ENCODE data around the gene FBXO31. TPM values are rescaled to one million over a fixed set of nuclear protein-coding genes. Genes with fewer than 3 reads are reported as not detected.

FBXO31 gene
- total and polyA plus RNA-seq, 5 experiments from 2014 or later, result 15.4 to 52.7 (median 36.4) TPM

DNA sequence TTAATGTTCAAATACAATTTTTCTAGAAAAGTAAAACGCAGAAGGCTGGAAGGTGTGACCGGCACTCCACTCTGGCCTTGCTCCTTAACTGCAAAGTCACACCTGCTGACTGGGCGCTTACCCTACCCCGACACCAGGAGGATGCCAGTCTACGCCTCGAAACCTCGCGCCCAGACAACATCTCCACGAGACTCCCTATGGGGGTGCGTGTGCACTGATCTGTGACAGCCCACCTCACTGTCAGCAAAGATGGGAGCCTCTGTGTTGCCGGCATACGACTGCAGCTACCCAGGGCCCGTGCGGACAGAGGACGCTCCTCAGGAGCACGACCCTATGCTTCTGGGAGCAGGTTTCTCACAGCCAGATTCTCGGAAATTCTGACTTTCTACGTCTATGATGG lies 34.6 kb upstream of the FBXO31 start:
- no peak overlapping the region for H3K4me3 Mint-ChIP-seq
- H3K4me1 Mint-ChIP-seq, result peaks cover 0 to 2% (median 0%) of the 10 kb centered on the region in 4 donors
- H3K9me3 Mint-ChIP-seq, result no peaks in the 10 kb centered on the region
- POLR2A ChIA-PET, result no interaction called here
- ATAC-seq (no peak), DNase-seq (no peak)
- peak overlapping the region in 1 of 10 donors; percentile 74 for H3K27ac Mint-ChIP-seq
- H3K36me3 Mint-ChIP-seq, result peaks cover 5 to 75% (median 10%) of the 10 kb centered on the region in 3 donors
- H3K27me3 Mint-ChIP-seq, result no peaks in the 10 kb centered on the region

DNA sequence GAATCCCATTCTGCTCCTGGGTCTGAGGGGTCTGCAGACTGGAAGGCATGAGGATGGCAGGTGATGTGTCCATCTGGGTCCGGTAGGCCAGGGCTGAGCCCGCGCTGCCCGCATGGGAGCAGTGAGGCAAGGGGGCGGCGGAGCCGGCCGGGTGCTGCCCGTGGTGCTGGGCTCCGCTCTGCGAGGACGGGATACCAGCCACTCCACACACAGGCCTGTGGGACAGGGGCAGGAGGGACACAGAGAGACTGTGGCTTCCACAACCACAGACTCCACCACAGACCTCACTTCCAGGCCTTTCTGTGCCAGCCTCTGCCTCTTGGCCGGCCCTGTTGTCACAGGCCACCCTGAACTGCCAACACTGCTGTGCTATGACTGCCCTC lies 33.9 kb upstream of the FBXO31 start:
- Mint-ChIP-seq H3K27ac (no peak overlapping the region), H3K36me3 (peaks cover 5 to 73% (median 7%) of the 10 kb centered on the region in 3 donors), H3K9me3 (no peaks in the 10 kb centered on the region), H3K4me3 (no peak overlapping the region), H3K27me3 (no peaks in the 10 kb centered on the region), H3K4me1 (peaks cover 0 to 3% (median 0%) of the 10 kb centered on the region in 4 donors)
- DNase-seq (no peak), ATAC-seq (no peak)
- POLR2A ChIA-PET, result interaction anchor here (1.0 to 1.1 kb wide), 2 partner anchors 217 to 219 kb away, joined by 3 to 5 read pairs; no protein-coding TSS in a partner anchor

DNA sequence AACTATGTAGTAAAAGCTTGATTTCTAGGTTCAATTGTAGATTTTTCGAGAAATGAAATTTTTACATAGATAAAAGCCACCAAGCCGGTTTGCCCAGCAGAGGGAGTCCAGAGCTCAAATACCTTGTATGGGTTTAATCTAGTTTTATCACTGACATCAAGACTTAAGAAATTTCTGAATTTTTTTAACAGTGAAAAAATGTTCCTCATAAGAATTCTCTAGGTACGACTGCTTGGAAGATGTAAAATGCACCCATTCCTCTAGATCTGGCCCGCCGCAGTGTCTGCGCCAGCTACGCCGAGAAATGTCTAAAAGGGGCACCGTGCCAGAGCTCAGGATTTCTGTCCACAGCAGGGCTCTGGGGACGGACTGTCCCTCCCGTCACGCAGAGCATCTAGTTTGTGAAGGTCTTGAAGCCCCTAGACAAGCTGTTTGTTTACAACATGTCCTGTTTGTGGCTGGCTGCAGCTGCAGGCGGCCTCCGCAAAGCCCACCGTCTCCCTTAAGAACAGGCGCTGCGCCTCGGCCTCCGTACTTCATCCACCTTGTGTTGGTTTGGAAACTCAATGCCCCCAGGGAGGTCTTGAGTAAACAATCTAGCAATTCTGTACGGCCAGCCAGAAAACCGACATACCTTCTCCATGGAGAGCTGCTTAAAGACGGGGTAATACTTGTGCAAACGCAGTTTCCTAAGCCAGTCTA lies 33.4 kb upstream of the FBXO31 start:
- no peaks in the 10 kb centered on the region for H3K27me3 Mint-ChIP-seq
- H3K27ac Mint-ChIP-seq, result peak overlapping the region in 1 of 10 donors; percentile 22
- ATAC-seq (no peak), DNase-seq (peak in 7 of 10 donors; percentile 13 to 51 (median 33))
- H3K4me3 Mint-ChIP-seq, result no peak overlapping the region
- H3K4me1 Mint-ChIP-seq, result peaks cover 0 to 1% (median 0%) of the 10 kb centered on the region in 4 donors
- H3K9me3 Mint-ChIP-seq, result no peaks in the 10 kb centered on the region
- POLR2A ChIA-PET, result interaction anchor here (1.0 to 1.1 kb wide), 2 partner anchors 218 to 219 kb away, joined by 3 to 5 read pairs; no protein-coding TSS in a partner anchor
- peaks cover 3 to 73% (median 7%) of the 10 kb centered on the region in 3 donors for H3K36me3 Mint-ChIP-seq

DNA sequence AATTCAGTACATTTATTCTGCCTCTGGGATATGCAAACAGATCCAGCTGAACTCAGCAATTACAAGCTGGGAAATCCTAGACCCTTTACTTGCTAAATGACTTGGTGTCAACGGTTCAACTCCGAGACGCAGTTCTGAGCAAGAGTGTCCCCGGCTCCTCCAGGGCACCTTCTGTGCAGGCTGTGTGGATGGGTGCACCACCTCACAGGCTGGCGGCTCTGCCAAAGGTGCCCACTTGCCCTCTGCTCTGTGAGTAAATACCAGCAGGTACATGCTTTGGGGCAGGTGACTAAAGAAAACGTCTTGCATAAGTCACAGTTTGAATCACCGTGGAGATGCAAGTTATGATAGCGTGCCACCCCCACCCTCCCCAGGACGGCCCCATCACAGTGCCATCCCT lies 31.9 kb upstream of the FBXO31 start:
- Mint-ChIP-seq H3K36me3 (peaks cover 0 to 73% (median 9%) of the 10 kb centered on the region in 3 donors), H3K27ac (no peak overlapping the region), H3K4me3 (no peak overlapping the region), H3K27me3 (no peaks in the 10 kb centered on the region), H3K4me1 (peaks cover 0 to 3% (median 0%) of the 10 kb centered on the region in 4 donors), H3K9me3 (no peaks in the 10 kb centered on the region)
- ATAC-seq (no peak), DNase-seq (peak in 1 of 10 donors; percentile 40)
- POLR2A ChIA-PET, result no interaction called here

DNA sequence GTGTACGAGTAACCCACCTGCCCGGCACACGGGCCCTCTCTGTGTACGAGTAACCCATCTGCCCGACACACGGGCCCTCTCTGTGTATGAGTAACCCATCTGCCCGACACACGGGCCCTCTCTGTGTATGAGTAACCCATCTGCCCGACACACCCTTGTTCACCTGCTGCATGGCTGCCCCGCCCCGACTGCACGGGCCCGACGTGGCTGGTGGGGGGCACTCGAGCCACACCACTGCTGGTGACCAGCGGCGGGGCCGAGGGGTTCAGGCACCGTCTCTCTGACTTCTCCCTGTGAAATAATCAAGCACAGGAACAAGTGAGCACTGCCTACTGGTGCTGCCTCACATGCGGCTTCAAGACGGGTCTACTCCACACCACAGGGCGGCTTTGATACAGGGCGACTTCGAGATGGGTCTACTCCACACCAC lies 30.7 kb upstream of the FBXO31 start:
- Mint-ChIP-seq H3K27me3 (no peaks in the 10 kb centered on the region), H3K4me3 (no peak overlapping the region), H3K36me3 (peaks cover 0 to 75% (median 9%) of the 10 kb centered on the region in 3 donors), H3K4me1 (peaks cover 0 to 3% (median 0%) of the 10 kb centered on the region in 4 donors), H3K9me3 (no peaks in the 10 kb centered on the region), H3K27ac (peak overlapping the region in 1 of 10 donors; percentile 48)
- ATAC-seq (no peak), DNase-seq (peak in 1 of 10 donors; percentile 57)
- POLR2A ChIA-PET, result no interaction called here

DNA sequence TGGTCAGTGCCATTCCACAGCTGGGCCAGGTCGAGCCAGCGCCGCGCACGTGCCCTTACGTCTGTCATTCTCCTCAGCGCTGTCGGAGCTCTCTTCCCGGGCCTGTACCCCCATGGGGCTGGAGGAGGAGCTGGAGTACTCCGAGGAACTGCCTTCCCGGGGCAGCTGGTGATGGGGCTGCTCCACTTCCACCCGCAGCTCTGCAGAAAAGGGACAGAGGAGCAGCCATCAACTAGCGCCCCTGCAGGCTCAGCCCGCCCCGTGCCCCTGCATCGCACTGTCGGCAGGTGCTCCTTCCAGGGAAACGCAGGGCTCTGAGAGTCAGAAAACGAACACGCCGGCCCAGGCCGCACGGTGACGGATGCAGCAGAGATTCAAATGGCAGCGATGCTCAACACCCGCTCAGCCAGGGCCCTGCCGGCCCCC lies 29.4 kb upstream of the FBXO31 start:
- no peak for ATAC-seq
- DNase-seq, result peak in 1 of 10 donors; percentile 53
- no peaks in the 10 kb centered on the region for H3K9me3 Mint-ChIP-seq
- peaks cover 0 to 3% (median 0%) of the 10 kb centered on the region in 4 donors for H3K4me1 Mint-ChIP-seq
- POLR2A ChIA-PET, result interaction anchor here (0.5 to 0.8 kb wide), 2 partner anchors 29 to 80 kb away, joined by 3 to 4 read pairs; partner anchors contain the start of gene FBXO31
- no peak overlapping the region for H3K27ac Mint-ChIP-seq
- peaks cover 0 to 78% (median 9%) of the 10 kb centered on the region in 3 donors for H3K36me3 Mint-ChIP-seq
- no peaks in the 10 kb centered on the region for H3K27me3 Mint-ChIP-seq
- no peak overlapping the region for H3K4me3 Mint-ChIP-seq

DNA sequence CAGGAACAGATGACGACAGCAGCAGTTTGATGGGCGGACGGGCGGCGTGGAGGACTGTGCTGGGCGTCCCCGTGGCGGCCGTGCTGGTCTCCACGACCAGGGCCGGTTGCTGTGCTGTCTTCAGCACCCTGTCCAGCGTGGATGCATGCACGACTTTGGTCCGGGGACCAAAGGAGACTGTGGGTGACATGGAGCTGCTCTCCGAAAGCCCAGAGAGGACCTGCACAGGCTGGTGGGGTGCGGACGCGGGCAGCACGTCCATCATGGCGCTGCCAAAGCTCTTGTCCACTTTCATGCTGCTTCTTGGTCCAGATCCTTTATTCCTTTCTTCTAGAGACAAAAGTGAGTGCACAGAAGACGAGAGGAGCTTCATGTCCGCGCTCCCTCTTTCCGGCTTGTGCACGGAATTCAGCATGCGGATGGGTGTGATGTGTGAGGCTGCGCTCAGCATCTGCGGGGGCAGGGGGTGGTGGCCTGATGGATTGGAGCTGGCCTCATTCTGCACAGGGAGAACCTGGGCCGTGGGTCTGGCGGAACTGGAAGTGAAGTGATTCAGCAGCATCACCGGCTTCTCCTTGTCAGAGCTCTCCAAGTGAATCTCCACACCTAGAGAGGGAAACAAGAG lies 28.9 kb upstream of the FBXO31 start:
- DNase-seq (peak in 1 of 10 donors; percentile 36), ATAC-seq (no peak)
- Mint-ChIP-seq H3K9me3 (no peaks in the 10 kb centered on the region), H3K36me3 (peaks cover 0 to 78% (median 9%) of the 10 kb centered on the region in 3 donors), H3K27me3 (no peaks in the 10 kb centered on the region), H3K4me3 (no peak overlapping the region), H3K4me1 (peaks cover 0 to 3% (median 0%) of the 10 kb centered on the region in 4 donors), H3K27ac (no peak overlapping the region)
- POLR2A ChIA-PET, result interaction anchor here (0.5 to 0.8 kb wide), 2 partner anchors 28 to 80 kb away, joined by 3 to 4 read pairs; partner anchors contain the start of gene FBXO31

DNA sequence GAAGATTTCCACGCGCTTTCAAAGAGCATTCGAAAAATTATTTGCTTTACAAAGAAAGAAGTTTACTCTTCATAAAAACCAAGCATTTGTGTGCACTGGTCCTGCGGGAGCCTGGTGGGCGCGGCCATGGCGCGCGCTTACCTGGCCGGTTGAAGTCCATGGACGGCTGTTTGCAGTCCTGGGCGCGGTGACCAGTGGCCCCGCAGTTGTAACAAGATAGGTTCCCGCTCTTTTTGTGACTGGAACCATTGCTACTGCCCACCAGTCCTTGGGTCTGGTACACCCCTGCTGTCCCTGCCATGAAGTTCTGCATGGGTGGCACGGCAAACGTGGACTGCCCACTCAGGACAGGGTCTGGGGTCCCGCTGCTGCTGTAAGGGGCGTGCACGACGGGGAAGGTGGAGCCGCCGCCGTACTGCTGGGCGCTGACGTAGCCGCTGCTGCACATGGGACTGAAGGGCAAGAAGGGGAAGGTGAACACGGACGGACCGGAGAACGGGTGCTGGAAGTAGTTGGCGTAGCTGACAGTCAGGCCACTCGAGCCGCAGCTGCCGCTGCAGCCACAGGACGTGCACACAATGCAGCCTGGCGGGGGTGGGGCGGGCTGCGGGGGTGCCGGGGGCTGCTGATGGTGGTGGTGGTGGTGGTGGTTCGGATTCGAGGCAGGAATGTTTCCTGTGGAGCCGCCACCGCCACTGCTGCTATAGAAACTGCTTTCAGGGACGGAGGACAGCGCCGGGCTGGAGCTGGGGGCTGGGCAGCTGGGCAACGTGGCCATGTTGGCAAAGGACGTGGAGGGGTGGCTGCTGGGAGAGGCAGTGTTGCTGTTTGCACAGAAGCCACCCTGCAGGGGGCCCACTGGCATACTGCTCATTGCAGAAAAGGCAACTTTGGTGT lies 28.0 kb upstream of the FBXO31 start:
- no peak for ATAC-seq
- no peaks in the 10 kb centered on the region for H3K9me3 Mint-ChIP-seq
- H3K4me1 Mint-ChIP-seq, result peaks cover 0 to 3% (median 0%) of the 10 kb centered on the region in 4 donors
- peak overlapping the region in 1 of 10 donors; percentile 28 for H3K27ac Mint-ChIP-seq
- H3K27me3 Mint-ChIP-seq, result no peaks in the 10 kb centered on the region
- peak in 1 of 10 donors; percentile 36 for DNase-seq
- H3K36me3 Mint-ChIP-seq, result peaks cover 0 to 76% (median 10%) of the 10 kb centered on the region in 3 donors
- POLR2A ChIA-PET, result no interaction called here
- H3K4me3 Mint-ChIP-seq, result no peak overlapping the region

DNA sequence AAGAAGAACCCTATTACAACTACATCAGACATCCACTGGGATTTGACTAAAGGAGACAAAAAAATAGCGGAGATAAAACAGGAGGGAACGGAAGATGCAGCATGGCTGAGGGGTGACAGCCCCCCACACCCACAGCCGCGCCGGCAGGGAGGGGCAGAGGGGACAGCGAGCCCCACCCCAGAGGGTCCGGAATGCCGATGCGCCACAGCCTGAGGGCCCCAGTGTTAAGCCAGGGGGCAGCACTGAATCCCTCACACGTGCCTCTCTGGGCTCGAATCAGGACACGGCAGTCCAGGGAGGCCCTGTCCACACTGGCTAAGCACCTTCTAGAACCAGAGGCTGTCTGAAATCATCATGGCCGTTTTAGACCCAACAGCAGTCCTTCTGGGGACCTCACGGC lies 27.4 kb upstream of the FBXO31 start:
- POLR2A ChIA-PET, result no interaction called here
- H3K4me3 Mint-ChIP-seq, result peak overlapping the region in 1 of 10 donors; percentile 24

DNA sequence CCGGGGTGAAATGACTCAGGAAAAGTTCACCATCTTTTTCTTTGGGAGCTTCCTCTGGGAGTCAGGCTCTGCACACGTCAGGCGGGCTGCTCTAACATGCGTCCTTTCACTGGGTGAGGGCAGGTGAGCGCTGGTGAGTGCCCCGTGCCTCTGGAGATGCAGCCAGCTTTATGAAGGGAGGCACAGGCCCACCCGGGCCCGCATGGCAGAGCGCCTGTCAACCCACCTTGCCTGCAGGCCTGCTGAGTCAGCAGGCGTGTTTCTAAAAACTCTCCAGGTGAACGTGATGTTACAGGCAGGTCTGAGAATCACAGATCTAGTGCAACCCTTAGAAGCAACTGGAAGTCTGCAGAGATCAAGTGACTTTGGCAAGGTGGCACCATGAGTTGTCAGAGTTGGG lies 27.0 kb upstream of the FBXO31 start:
- POLR2A ChIA-PET, result no interaction called here
- peak overlapping the region in 1 of 10 donors; percentile 24 for H3K4me3 Mint-ChIP-seq
- peaks cover 0 to 3% (median 0%) of the 10 kb centered on the region in 4 donors for H3K4me1 Mint-ChIP-seq
- H3K9me3 Mint-ChIP-seq, result no peaks in the 10 kb centered on the region
- ATAC-seq, result no peak
- H3K36me3 Mint-ChIP-seq, result peaks cover 0 to 76% (median 14%) of the 10 kb centered on the region in 3 donors
- no peaks in the 10 kb centered on the region for H3K27me3 Mint-ChIP-seq
- H3K27ac Mint-ChIP-seq, result peak overlapping the region in 3 of 10 donors; percentile 47 to 59 (median 52)
- peak in 1 of 10 donors; percentile 26 for DNase-seq

More for the DNA sequence above, 27.4 kb upstream of the FBXO31 start:
- no peaks in the 10 kb centered on the region for H3K9me3 Mint-ChIP-seq
- ATAC-seq (no peak), DNase-seq (peak in 1 of 10 donors; percentile 28)
- H3K4me1 Mint-ChIP-seq, result peaks cover 0 to 3% (median 0%) of the 10 kb centered on the region in 4 donors
- H3K27ac Mint-ChIP-seq, result peak overlapping the region in 3 of 10 donors; percentile 47 to 59 (median 52)
- no peaks in the 10 kb centered on the region for H3K27me3 Mint-ChIP-seq
- peaks cover 0 to 76% (median 11%) of the 10 kb centered on the region in 3 donors for H3K36me3 Mint-ChIP-seq

DNA sequence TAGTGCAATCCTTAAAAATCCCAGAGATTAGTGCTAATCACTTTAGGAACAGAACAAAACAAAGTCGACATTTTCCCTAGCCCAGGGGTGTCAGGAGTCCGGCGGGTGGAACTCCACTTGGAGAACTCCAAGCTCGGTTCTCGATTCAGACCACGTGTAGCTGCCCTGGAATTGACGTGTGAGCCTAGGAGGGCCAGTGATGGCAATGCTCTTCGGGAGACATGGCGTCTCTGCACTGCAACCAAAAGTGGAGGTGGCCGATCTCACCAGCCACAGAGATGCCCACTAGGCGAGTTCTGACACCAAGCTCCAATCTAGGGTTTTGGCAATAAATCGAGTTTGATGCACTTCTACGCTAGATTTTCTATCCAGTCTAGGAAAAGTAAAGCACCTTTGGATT lies 26.2 kb upstream of the FBXO31 start:
- no peaks in the 10 kb centered on the region for H3K27me3 Mint-ChIP-seq
- no peaks in the 10 kb centered on the region for H3K9me3 Mint-ChIP-seq
- H3K4me1 Mint-ChIP-seq, result peaks cover 0 to 3% (median 0%) of the 10 kb centered on the region in 4 donors
- H3K27ac Mint-ChIP-seq, result no peak overlapping the region
- POLR2A ChIA-PET, result no interaction called here
- H3K36me3 Mint-ChIP-seq, result peaks cover 0 to 77% (median 16%) of the 10 kb centered on the region in 3 donors
- peak in 1 of 10 donors; percentile 34 for DNase-seq
- H3K4me3 Mint-ChIP-seq, result no peak overlapping the region
- ATAC-seq, result no peak

DNA sequence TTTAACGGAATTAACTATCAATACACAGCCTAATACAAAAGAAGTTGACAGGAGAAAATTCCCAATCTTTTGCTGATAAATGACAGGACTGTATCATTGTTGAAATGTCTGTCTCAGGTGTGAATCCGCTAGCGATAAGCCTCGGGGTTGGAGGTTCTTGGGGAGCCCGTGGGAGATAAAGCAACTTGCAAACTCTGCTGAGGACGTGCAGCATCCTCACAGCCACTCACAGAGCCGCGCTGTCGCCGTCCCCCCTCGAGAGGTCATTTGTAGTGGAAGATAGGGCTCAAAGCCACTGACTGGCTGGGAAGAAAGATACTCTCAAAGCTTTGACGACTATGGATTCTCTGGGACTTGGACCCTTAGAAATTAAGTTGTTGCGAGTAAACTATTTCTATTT lies 25.6 kb upstream of the FBXO31 start:
- H3K4me1 Mint-ChIP-seq, result peaks cover 0 to 3% (median 0%) of the 10 kb centered on the region in 4 donors
- no peak overlapping the region for H3K4me3 Mint-ChIP-seq
- ATAC-seq, result no peak
- H3K27ac Mint-ChIP-seq, result peak overlapping the region in 1 of 10 donors; percentile 56
- POLR2A ChIA-PET, result no interaction called here
- no peaks in the 10 kb centered on the region for H3K9me3 Mint-ChIP-seq
- no peaks in the 10 kb centered on the region for H3K27me3 Mint-ChIP-seq
- peaks cover 0 to 78% (median 16%) of the 10 kb centered on the region in 3 donors for H3K36me3 Mint-ChIP-seq
- DNase-seq, result no peak
